GM19035 (cell line): ENCODE measurements around the gene TSPAN16.

Source experiments
- ATAC-seq: cut with Tn5 transposase; IDR thresholded peaks from one replicate; pipeline ENCODE4 v1.9.1; 2021; ENCODE audit not compliant: unreplicated experiment

TSPAN16 gene

GRCh38 chr19:11295665-11296245 is at the start of gene TSPAN16:
Gene TSPAN16 (plus strand): TSS chr19:11296160. CDS start chr19:11296298, 138 bp downstream.
- ATAC-seq, result no peak

DNA sequence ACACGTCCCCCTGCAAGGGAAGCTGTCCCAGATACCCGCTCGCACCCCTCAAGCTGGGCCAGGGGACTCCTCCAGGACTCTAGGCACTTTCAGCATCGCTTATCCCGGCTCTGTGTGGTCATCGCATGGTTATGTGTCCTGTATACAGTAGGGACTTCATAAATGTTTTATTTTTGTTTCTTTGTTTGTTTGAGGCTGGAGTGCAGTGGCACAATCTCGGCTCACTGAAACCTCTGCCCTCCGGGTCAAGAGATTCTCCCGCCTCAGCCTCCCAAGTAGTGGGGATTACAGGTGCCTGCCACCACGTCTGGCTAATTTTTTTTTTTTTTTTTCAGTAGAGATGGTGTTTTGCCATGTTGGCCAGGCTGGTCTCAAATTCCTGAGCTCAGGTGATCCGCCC is 49.0 kb upstream of the TSPAN16 start:
- ATAC-seq, result no peak

DNA sequence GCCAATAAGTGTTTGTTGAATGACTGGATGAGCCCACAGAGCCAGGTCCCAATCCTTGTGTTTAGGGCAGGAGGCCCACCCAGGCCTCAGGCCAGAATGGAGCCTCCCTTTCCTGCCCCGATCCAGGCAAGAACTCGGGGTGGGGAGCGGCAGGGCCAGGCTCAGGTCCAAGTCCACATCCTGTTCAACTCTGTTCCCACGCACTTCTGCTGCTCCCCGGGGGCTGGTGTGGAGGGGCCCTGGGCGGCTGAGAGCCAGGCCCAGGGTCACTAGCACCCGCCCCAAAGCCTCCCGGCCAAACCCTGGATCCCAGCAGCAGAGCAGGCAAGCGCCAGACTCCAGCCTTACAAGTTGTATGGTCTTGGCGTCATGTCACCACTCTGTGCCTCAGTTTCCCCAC is 48.6 kb upstream of the TSPAN16 start:
- ATAC-seq, result no peak

DNA sequence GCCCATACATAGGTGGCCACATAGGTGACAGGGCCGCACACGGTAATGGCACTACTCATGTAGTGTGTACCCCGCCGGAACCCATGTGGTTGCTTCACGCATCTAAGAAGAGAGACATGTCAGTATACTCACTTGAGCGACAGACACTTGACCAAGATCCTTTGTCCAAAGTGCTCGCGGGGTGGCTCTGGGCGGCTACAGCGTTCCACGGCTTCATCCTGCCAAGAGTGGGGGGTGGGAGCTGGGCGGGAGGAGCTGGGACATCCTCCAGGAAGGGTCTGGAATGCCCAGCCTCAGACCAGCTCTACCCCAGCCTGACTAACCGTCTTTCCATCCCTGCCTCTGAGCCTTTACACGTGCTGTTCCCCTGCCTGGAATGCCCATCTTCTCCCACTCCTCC is 48.0 kb upstream of the TSPAN16 start:
- no peak for ATAC-seq

- no peak for ATAC-seq
Observed at GRCh38 chr19:11248852-11249251, 47.1 kb upstream of the TSPAN16 start.

GRCh38 chr19:11251217-11251616 is 44.7 kb upstream of the TSPAN16 start:
- no peak for ATAC-seq

GRCh38 chr19:11251650-11252314 is 44.2 kb upstream of the TSPAN16 start:
- no peak for ATAC-seq

- ATAC-seq, result no peak
Observed at GRCh38 chr19:11252665-11253355, 43.1 kb upstream of the TSPAN16 start.

- ATAC-seq, result no peak
Observed at GRCh38 chr19:11254666-11255065, 41.3 kb upstream of the TSPAN16 start.

- ATAC-seq, result no peak
Observed at GRCh38 chr19:11256189-11256588, 39.8 kb upstream of the TSPAN16 start.

DNA sequence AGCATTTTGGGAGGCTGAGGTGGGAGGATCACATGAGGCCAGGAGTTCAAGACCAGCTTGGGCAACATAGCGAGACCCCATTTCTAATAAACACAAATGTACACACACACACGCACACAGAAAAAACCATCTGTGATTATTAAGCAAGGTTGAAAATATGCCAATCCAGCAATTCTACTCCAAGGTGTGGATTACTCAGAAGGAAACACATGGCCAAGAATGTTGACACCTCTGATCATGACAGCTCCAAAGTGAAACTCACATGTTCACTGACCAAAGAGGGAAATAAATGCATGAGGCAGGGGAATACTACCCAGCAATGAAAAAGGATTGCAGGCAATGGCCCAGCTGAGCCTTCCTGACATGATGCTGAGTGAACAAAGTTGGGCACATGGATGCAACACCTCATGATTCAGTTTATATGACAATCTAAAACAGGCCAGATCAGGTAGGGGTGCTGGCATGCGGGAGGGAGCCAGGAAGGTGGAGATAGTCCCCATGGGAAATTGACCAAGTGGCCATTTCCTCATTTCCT is 38.0 kb upstream of the TSPAN16 start:
- no peak for ATAC-seq

DNA sequence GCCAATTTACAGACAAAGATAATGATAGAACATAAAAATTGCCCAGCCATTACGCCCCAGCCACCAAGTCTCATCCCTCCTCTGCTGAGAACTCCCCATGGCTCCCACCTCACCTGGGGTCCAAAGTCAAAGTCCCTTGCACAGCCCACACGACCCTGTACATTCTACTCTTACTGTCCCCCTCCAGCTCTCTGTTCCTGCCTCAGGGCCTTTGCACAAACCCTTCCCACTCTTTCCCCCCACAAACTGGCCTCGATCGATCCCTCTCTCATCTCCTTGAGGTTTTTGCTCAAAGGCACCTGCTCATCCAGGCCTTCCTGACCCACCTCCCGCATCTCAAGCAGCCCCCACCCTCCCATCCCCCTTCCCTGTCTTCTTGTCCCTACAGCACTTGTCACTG is 35.0 kb upstream of the TSPAN16 start:
- ATAC-seq, result no peak

- no peak for ATAC-seq
Observed at GRCh38 chr19:11261431-11261970, 34.5 kb upstream of the TSPAN16 start.

DNA sequence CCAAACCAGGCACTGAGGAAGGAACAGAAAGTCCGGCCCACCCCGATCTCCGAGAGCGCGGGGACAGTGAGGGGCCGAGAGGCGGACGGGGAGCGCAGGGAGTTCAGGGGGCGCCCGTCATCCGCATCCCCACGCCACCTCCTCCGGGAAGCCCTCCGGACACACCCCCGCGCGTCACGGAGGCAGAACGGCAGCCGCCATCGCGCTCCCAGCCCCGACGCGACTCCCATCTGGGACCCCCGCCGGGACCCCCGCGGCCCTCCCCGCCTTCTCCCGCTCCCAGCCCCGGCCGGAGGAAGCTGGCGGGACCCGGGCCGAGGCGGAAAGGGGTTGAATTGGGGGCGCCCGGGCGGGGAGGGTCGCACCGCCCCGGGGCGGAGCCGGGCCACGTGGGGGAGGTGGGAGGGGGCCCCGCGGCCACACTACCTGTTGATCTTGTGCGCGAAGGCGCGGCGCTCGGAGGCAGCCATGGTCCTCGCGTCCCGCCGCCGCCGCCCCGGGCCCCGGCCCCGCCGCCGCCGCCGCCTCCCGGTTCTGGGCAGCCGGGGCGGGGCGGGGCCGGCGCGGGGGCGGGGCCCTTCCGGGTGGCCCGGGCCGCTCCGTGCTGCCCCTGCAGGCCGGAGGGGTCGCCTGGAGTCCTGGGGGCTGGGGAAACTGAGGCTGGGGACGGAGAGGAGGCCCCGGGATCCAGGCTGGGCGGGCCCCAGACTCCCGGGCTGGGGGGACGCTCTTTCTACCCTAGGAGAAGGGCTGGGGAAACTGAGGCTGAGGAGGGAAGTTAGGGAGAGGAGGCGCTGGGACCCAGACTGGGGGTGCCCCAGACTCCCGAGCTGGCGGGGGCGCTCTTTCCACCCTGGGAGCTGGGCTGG is 33.8 kb upstream of the TSPAN16 start, which contains the start of gene DOCK6:
TSS of gene DOCK6 (minus strand) at position 554 of the 869 bp plus-strand sequence. CDS start at position 470, 84 bp downstream.
- ATAC-seq, result no peak

DNA sequence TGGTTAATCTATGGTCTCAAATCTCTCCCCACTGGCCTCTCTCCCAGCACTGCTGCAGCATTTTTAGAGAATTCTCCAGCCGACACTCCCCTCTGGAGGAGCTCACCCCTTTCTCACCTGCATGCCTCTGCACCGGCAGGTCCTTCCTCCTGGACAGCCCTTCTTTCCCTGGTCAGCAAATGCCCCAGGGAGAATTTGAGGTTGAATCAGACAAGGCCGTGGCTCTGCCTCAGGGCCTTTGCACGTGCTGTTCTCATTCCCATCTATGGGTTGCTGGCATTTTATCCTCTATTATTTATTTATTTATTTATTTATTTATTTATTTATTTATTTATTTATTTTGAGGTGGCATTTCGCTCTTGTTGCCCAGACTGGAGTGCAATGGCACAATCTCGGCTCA is 32.2 kb upstream of the TSPAN16 start:
- ATAC-seq, result no peak

GRCh38 chr19:11264452-11265176 is 31.3 kb upstream of the TSPAN16 start:
- no peak for ATAC-seq

DNA sequence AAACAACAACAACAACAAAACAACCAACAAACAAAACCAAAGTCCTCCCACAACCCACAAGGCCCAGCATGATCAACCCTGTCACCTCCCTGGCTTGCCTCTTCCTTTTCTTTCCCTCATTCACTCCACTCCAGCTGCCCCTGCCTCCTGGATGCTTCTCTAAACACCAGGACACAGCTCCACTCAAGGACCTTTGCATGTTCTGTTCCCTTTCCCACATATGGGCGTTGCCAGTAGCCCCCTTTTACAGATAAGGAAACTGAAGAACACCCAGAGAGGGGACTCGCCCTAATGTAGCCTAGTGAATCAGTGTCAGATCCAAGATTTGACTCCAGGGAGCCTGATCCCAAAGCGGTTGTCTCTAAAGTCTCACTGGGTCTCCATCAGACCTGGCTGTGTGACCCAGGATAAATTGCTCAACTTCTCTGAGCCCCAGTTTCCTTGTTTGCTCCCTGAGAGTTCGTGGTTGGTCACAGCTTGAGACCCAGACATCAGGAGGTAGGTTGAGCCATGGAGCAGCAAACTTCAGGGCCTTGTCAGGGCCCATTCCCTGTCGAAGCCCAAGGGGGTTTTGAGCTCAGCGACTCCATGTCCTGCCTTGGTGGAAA is 30.7 kb upstream of the TSPAN16 start:
- no peak for ATAC-seq

DNA sequence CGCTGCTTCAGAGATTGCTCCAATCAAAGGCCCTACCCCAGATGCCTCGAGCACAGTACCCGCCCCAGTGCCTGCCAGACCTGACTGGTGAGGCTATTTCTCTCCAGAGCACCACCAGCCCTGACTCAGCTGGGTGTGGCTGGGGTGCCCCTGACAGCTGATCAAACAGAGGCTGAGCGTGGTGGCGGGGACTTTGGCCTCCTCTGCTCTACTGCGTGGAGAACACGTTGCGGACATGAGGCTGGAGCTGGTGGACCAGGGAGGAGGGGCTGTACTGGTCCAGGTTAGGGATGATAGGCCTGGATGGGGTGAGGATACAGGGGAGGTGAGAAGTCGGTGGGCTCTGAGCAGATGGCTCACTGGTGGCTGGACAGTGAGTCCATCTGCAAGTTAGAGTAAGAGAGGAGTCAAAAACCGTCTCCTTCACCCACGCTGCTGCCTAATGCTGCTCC is 30.1 kb upstream of the TSPAN16 start:
- no peak for ATAC-seq

DNA sequence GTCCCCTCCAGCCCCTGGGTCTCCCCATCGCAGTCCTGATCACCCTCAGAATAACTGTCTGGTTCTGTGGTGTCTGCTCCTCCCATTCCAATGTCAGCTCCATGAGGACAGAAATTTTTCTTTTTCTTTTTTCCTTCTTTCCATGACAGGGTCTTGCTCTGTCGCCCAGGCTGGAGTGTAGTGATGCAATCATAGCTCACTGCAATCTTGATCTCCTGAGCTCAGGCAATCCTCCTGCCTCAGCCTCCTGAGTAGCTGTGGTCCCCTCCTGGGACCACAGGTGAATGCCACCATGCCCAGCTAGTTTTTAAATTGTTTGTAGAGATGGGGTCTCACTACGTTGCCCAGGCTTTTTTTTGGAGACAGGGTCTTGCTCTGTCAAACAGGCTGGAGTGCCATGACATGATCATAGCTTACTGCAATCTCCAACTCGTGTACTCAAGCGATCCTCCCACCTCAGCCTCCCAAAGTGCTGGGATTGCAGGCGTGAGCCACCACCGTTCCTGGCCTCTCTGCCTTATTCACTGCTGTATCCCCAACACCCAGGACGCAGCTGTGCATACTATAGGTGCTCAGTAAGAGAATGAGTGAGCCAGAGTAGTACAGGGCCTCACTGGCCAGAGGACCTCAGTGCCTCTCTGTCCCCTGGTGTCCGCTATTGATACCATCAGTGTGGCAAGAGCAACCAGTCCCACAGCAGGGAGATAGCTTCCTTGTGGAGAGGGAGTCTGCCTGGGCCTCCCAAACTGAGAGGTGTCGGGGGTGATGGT is 28.5 kb upstream of the TSPAN16 start:
- ATAC-seq, result no peak
